HG03066 (cell line): Measurements from ENCODE around the gene DEPDC5.

ENCODE experiments used
- ATAC-seq: cut with Tn5 transposase; IDR thresholded peaks from one replicate; pipeline ENCODE4 v1.9.1; 2021; ENCODE audit warnings: low read depth; ENCODE audit not compliant: unreplicated experiment

The DEPDC5 gene

DNA sequence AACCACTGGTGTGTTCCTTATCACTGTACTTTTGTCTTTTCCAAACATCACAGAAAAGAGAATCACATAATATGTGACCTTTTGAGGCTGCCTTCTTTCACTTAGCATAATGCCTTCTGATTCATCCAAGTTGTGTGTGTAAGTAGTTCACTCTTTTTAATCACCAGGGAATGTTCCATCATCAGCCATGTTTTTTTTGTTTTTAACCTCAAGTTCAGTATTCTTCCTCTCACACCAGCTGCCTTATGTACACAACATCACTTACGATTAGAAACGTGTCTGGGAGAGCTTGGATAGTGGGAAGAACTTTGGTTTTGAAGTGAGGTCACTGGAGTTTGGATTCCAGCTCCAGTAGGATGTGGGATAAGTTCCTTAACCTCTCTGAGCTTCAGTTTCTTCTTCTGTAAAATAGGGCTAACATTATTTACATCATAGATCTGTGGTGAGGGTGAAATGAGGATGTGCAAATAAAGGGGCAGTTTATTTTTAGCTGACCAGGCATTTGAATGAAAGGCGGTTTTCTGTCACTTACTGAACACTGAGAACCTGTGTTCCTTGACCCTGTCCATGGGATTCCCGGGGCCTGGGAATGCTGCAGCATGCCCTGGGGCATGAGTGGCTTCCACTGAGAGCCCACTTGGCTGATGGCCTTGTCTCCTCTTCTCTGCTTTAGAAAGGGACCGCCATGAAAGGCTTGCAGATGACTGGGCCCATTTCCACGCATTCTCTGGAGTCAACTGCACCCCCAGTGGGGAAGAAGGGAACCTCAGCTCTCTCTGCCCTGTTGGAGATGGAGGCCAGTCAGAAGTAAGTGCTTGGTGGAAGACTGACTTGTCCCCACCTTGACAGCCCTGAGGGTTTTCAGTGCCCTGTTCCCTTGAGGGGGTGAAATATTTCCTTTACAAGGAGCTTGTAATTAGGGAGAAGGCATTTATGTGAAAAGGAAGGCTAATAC, 92.6 kb downstream of the DEPDC5 start:
- no peak for ATAC-seq

- ATAC-seq = no peak
Observed at GRCh38 chr22:31848411-31848810, 94.6 kb downstream of the DEPDC5 start.

DNA sequence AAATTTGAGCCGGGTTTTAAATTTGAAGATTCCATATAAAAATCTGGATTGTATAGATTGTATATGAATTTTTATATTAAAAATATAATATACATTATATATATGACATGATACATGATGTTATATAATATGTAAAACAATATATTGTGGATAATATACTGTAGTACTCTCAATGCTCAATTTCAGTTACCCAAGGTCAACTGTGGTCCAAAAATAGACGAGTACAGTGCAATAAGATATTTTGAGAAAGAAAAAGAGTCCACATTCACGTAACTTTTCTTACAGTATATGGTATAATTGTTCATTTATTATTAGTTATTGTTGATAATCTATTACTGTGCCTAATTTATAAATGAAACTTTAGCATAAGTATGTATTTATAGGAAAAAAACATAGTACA, 96.3 kb downstream of the DEPDC5 start:
- no peak for ATAC-seq

DNA sequence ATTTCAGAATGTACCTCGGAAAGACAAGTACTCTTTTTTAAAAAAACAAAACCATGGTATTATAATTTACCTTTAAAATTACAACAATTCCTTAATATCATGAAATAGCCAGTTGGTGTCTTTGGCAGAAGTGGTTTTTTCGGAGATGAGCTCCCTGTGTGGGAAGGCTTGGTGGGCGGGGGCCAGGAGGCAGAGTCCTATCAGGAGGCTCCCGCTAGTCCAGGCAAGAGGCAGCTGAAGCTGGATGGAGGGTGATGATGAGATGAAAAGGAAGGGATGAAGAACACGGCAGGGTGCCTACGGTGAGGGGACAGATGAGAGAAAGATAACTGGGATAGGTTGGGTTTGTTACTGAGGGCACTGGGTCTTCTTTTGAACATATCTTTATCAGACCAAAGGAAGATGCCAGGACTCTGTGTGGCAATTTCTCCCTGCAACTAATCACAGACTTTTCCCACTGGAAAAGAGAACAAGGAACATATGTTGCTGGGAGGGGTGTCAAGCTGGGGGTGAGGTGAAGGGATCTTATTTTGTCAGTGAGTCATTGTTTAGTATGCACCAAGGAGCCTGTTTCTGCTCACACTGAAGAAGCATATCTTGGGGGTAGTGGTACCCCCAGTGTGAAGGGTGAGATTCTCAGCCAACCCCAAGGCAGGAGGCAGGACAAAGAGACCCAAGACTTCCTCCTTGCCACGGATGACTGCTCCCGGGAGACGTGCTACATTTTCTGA, 99.0 kb downstream of the DEPDC5 start:
- ATAC-seq = no peak

DNA sequence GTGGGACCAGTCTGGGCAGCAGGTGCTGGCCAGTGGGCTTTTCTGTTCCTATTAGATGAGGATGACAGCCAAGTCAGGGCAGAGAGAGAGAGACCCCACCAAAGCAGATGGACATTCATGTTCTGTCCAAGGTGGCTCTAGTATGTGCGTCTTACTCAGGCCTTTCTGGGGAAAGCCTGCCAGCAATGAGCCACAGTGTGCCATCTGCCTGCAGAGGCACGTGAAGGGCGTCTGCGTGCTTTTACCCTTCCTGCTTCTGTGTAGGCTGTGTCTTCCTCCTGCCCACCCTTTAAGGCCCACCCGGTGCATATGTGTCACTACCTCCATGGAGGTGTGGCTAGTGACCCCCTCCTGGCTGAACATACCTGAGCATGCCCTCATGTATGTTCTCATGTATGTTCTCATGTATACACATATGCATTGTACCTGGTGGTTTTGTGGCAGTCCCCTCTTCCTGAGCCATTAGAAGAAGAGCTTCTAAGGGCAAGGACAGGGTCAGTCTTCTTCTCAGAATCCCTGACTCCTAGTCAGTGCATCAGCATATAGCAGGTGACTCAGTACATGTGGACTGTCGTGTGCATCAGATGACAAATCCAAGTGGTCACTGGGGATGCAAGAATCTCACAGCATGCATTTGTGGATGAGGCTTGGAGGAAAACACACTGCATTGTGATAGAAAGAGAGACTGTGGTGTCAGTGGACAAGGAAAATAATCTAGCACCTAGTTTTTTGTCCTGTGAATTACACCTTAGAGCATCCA, 100.1 kb downstream of the DEPDC5 start:
- ATAC-seq = no peak

GRCh38 chr22:31857247-31857646, 103.4 kb downstream of the DEPDC5 start:
- no peak for ATAC-seq

DNA sequence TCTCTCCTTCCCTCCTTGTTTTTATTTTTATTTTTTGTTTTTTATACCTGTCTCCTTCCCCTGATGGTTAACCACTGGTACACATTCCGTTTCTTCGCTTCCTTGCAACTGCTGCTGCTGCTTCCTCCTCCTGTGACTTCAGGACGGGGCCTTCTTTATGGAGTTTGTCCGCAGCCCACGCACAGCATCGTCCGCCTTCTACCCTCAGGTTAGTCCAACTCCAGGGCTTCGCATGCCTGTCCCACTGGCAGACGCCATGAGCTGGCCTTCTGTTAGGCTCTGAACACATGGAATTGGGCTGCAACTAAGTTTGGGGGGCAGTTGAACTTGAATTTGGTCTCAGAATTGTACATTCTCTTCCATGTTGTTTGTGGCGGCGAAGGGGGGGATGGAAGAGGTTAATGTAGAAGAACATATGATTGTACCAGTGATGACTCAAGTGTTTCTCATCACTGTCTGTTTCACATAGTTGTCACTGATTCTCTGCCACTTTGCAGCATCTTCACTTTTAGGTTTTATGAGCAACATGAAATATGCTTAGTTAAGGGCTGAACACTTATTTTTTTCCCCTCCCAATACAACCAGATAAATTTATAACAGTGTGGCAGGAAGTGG, 107.5 kb downstream of the DEPDC5 start:
- ATAC-seq = no peak

DNA sequence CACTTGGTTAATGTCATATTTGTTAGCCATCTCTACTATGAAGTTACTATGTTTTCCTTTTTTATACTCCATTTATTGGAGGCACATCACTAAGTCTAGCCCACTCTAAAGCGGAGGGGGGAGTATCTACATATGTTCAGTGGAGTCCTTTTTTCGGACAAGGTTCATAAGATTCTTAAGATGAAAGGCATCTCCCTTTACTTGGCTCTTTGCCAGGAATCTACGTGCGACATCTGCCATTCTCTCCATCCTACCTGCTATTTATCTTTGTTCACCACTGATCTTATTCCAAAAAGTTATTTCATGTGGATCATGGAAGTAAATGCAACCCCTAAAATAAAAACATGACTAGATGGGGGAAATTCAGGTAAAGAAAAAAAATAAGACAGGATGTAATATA, 113.1 kb downstream of the DEPDC5 start:
- ATAC-seq = no peak

GRCh38 chr22:31867386-31868153, 113.8 kb downstream of the DEPDC5 start:
- no peak for ATAC-seq

DNA sequence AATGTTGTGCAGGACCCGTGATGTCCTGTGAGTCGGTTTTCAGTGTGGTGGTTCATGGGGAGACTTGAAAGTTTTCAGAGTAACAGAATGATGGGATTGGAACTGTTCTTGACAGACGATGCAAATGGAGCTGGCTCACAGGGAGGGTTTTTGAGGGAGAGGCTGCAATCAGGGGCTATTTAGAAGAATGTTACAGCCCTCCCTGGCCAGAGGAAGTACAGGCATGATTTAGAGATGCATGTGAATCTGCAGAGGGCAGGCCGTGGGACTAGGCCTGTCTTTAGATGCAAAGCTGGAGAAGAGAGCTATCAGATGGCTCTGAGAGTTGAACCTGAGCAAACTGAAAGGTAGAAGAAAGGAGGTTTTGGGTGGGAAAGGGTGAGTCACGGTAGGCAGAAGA, 115.9 kb downstream of the DEPDC5 start:
- no peak for ATAC-seq

- ATAC-seq = no peak
Observed at GRCh38 chr22:31870890-31871289, 117.1 kb downstream of the DEPDC5 start.

GRCh38 chr22:31871480-31871879, 117.7 kb downstream of the DEPDC5 start:
- ATAC-seq = no peak

- ATAC-seq = no peak
Observed at GRCh38 chr22:31872209-31872608, 118.4 kb downstream of the DEPDC5 start.

GRCh38 chr22:31874821-31875220, 121.0 kb downstream of the DEPDC5 start:
- no peak for ATAC-seq

DNA sequence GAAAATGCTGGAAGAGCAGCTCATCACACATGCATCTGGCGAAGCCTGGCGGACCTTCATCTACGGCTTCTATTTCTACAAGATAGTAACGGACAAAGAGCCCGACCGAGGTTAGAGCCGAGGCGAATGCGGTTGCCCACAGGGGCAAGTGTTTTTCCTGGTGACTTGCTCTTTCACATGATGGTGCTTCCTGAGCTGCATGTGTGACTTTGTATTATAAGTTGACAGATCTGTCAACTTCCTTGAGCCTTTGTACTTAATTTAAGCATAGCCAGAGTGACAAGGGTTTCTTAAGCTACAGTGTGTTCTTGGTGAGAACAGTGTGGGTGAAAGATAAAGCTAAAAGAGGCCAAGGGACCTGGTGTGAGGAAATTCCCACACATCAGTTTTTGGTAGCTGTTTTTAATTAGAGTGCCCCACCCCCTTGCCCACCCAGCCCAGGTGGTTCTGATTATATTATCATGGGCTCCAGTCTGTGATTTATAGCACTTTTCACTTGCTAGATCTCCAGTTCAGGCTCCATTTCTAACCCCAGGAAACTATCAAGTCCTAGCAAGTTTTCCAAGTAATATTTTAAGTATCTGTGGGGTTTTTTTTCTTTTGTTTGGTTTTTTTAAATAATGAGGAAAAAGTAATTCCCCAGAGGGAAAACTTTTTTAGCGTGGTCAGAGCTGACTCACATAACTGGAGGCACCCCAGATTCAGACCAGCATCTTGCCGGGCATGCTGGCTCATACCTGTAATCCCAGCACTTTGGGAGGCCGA, 122.5 kb downstream of the DEPDC5 start:
- ATAC-seq = no peak

DNA sequence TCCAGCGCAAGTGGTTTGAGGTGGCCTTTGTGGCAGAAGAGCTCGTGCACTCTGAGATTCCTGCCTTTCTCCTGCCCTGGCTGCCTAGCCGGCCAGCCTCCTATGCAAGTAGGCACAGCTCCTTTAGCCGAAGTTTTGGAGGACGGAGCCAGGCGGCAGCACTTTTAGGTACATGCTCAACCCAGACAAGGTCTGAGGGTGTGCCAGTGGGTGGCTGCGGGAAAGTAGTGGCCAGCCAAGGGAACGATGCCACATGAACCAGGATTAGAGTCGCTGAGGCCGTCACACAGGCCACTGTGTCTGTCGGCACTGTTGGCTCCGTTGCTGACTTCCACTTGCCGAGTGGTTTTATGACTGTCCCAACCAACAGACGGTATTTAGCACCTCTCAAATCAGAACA, 125.8 kb downstream of the DEPDC5 start:
- no peak for ATAC-seq

DNA sequence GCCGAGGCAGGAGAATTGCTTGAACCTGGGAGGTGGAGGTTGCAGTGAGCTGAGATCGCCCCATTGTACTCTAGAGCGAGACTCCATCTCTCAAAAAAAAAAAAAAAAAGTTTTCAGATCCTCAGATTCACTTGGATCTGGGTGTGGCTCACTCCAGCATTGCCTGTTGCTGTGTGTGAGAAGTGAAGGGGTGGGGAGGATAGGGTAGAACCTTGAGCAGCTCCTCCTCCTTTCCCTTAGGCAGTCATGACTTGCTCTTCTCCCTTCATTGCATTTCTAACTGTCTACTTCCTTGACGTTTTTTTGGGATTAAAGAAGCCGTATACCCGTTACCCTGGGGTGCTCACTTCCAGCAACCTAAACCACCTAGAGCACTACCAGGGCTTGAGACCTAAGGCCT, 127.4 kb downstream of the DEPDC5 start:
- no peak for ATAC-seq

DNA sequence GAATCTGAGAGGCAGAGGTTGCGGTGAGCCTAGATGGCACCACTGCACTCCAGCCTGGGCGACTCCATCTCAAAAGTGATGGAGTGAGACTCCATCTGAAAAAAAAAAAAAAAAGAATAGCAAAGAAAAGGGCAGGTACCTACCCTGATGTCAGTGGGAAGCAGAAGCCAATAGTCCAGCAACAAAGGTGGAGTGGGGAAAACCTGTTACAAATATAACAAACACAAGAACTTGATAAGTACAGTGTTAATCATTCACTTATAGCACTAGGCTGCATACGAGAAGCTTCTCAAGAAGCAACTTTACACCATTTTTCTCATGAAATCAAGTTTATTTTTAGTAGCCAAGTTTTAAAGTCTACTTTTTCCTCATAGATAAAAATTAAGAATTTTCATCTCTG, 128.0 kb downstream of the DEPDC5 start:
- no peak for ATAC-seq

GRCh38 chr22:31882971-31883370, 129.2 kb downstream of the DEPDC5 start:
- no peak for ATAC-seq
